GM21367 (cell line): ENCODE data around the gene ZBED4.

ENCODE experiments used
- ATAC-seq: cut with Tn5 transposase; IDR thresholded peaks from one replicate; pipeline ENCODE4 v1.9.1; 2021; ENCODE audit not compliant: unreplicated experiment

The ZBED4 gene

DNA sequence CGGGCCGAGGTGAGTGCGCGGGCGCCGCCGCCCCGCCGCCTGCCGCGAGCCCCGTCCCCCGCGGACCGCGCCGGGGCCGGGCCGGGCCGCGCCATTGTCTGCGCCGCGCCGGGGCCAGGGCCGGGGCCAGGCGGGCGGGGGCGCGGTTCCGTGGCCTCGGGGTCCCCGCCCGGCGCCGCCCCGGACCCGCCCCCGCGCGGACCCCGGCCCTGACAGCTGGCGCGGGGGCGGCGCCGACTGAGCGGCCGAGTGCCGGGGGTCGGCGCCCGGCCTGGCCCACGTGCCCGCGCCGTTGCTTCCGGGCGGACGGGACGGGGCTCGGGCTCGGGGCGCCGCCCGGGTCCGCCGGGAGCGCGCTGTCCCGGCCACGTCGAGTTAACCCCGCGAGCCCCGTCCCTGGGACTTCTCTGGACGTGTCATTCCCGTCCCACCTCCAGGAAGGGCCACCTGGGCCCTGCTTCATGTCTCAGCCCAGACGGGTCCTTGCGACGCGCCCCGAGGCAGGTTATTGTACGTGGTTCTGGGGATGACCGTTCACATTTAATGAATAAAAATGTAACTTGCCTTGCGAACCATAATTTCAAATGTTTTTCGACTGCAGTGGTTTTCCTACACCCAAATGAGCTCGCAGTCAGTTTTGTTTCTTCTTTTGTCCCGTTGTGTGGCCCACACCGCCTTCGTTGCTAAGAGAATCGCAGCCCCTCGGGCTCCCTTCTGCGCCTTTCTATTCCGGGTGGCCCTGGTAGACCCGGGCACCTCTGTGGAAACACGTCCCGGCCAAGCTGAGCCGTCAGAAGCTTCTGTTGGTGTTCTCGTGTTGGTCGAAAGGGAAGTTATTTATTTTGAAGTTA is 562 bp downstream of the ZBED4 start:
- peak; percentile 17 for ATAC-seq

DNA sequence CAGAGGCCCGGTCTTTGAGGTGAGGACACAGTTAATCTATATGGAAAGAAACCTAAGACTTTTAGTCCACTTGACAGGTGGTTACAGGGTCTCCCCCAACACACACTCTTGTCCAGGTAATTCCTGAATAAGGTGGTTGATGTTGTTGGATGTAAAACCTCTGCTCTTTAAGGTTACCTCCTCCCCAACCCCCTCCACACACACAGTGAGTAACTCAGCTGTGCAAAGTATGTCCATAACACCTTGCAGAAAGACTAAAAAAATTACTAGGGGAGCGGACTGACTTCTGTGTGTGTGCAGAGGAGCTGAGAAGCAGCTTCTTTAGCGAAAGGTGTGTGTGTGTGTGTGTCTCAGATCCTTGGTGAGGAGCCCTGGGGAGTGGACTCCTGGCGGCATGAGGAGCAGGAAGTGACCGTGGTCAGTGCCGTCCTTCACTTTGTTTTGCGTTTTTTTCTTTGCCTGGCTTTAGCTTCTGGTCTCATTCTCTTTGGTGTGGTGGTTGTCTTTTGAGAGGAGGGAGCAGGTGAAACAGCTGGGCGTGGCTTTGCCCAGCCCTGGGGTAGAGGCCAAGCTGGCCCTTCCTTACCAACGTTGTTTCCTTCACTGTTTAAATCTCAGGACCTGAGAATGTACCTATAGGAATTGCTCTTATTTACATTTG is 1.7 kb downstream of the ZBED4 start:
- ATAC-seq: no peak

DNA sequence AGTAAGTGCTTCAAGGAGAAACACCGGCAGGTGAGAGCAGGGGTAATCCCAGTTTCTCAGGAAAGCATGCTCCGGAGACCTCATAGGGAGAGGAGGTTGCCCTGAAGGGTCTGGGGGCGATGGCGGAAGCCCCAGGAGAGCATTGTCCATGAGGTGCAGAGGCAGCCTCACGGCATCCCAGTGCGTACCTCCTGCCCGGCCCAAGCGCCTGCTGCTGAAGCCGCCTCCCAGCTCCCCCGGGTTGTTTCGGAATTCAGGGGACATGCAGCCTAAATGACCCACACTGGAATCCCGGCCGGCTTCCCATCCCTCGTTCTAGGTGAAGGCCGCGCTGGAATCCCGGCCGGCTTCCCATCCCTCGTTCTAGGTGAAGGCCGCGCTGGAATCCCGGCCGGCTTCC is 2.7 kb downstream of the ZBED4 start:
- no peak for ATAC-seq

GRCh38 chr22:49856766-49857618 is 3.3 kb downstream of the ZBED4 start:
- ATAC-seq: no peak

DNA sequence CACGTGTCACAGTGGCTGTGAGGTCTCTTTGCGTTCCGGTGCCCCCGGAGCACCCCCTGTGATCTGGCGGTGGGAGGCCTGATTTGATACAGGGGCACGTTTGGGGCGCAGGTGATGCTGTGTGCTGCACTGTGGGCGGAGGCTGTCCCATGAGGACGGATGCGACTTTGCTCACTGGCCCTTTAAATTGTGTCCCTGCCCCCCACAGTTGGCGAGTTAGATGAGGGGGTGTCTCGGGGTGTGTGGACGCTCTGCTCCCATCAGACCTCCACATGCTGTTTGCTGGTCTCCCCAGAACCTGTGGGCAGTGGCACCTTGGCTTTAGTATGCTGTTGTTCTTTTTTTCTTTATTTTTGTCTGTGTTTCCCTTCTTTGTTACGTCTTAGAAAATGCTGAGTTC is 5.2 kb downstream of the ZBED4 start:
- ATAC-seq: no peak

- no peak for ATAC-seq
These were observed 8.2 kb downstream of the ZBED4 start for GRCh38 chr22:49861642-49862495.

DNA sequence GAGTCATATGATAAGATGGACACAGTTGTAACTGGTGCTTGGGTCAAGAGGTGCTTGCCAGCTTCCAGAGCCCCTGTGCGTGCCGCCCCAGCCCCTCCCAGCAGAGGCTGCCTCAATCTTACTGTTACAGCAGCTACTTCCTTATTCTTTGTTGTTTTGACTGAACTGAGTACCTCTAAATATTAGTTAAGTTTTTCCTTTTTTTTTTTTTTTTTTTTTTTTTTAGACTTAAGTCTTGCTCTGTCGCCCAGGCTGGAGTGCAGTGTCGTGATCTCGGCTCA is 8.8 kb downstream of the ZBED4 start:
- ATAC-seq: no peak

DNA sequence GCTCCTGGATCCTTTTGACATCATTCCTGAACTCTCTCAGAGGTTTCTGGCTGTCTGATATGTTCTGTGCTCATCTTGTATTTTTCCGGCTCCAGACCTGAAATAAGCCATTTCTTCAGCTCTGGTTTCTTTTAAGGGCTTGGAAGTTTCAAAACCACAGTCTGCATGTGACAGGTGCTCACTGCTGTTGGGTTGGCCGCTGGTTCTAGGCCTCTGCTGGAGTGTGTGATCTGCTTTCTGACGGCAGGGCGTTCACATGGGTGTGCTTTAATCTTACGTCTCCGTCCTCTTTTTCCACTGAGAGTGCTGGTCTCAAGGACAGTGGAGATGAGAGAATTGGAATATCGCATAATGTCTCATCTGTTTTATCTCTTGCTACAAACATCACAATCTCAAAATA is 10.3 kb downstream of the ZBED4 start:
- ATAC-seq: no peak

GRCh38 chr22:49865156-49865555 is 11.5 kb downstream of the ZBED4 start:
- no peak for ATAC-seq

- ATAC-seq: no peak
These were observed 12.5 kb downstream of the ZBED4 start for GRCh38 chr22:49866134-49866533.

GRCh38 chr22:49866646-49867045 is 13.0 kb downstream of the ZBED4 start:
- ATAC-seq: no peak

DNA sequence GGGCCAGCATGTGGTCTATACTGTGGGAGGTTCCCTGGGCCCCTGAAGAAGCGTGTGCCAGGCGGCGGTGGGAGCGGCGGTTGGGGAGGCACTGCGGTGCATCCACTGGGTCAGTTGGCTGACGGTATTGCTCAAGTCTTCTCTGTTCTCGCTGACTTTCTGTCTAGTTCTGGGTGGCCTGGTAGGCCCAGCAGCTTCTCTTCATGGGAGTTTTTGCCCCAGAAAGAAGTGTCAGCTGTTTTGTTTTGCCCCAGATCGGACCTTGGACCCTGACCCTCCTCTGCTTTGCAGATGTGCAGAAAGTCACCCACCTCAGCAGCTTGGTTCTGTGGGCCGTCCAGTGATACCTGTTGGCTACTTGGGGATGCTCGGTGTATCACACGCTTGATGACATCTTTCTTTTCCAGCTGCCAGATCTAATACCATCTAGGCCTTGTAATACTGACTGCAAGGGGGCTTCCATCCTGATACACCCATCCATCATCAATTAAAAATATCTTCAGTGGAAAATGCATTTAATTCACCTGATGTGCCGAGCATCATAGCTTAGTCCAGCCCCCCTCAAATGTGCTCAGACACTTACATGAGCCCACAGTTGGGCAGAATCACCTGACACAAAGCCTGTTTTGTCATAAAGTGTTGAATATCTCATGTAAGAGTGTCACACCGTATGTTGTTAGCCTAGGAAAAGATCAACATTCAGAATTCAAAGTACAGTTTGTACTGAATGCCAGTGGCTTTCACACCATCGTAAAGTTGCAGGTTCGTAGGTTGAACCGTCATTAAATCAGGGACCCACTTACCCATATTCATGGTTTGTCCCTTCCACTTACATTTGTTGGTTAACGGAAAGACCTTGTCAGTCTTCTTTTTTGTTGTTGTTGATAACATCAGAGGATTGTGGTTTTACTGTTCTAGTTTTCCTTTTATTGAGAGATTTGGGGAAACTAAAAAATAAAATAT is 13.9 kb downstream of the ZBED4 start:
- no peak for ATAC-seq

DNA sequence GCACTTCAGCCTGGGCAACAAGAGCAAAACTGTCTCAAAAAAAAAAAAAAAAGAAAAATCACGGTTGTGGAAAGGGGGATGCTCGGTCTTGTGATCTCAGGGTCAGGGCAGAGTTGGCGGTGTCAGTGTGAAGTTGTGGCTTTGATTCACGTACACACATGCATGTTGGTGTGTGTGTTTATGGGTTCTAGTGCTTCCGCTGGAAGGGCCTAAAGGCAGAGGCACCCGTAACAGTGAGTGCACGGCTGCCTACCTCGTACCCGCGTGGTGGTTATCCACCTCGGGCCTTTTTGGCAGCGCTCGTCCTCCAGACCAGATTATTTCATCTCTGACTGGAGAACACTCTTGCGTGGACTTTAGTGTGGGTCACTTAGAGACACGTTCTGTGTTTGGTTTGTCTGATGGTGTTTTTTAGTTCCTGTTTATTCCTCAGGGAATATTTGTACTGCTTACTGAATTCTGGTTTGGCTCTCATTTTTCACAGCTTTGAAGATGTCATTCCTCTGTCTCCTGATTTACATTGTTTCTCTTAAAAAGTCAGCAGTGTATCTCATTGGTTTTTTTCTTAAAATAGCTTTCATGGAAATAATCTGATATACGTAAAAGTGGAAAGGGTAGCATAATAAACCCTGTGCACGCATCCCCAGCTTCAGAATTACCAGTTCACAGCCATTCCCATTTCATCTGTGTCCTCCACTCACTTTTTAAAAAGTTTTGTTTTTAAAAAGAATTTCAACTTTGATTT is 15.6 kb downstream of the ZBED4 start:
- ATAC-seq: no peak

GRCh38 chr22:49869845-49870712 is 16.4 kb downstream of the ZBED4 start:
- no peak for ATAC-seq

- ATAC-seq: no peak
These were observed 17.8 kb downstream of the ZBED4 start for GRCh38 chr22:49871482-49871881.

DNA sequence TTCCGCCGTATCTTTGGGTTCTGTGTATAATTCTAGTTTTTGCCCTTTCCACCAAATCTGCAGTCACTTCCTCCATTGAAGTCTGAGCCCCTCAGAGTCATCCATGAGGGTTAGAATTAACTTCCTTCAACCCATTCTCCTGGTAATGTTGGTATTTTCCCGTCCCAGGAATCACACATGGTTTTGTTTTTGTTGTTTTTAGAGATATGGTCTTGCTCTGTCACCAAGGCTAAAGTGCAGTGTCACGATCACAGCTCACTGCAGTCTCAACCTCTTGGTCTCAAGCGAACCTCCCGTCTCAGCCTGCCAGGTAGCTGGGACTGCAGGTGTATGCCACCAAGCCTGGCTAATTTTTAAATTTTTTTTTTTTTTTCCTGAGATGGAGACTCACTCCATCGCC is 18.7 kb downstream of the ZBED4 start:
- no peak for ATAC-seq

DNA sequence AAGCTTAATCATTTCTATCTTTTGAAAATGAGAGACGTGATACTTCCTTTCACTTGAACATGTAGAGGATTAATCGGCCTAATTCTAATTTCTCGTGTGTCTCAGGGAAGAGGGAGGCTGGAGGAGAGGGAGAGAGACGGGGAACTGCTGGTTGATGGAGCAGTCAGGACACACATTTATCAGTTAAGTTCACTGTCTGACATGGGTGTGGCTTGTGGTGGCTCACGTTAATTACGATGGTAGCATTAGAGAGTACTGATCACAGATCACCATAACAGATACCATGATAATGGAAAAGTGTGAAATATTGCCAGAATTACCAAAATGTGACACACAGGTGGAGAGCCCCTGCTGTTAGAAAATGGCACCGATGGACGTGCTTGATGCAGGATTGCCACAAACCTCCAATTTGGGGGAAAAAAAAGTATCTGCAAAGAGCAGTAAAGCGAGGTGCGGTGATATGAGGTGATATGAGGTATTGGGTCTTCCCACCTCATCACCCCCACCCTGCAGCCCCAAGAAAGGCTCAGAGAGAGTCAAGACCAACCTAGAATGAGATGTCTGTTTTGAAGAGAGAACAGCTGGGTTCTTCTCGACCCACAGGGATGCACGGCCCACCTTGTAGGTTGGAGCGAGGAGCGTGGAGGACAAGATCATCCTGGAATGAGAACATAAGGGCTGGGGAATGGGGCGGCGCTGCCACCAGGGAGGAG is 19.7 kb downstream of the ZBED4 start:
- no peak for ATAC-seq

GRCh38 chr22:49877642-49878041 is 24.0 kb downstream of the ZBED4 start:
- ATAC-seq: no peak
